Neuron (in vitro differentiated cells): ENCODE measurements around the gene EPHB1.
"Not testable (repeated sequence)": the region's sequence is repeated elsewhere in the genome, so short reads cannot be mapped to it uniquely, and the experiment has no call there.

Experiments
- H2AFZ ChIP-seq: one replicate; pipeline ENCODE4 v1.6.1; 2013; ENCODE audit warnings: low read depth, mild to moderate bottlenecking, inconsistent platforms, low read length, moderate library complexity
- H3K27me3 ChIP-seq: one replicate; pipeline ENCODE4 v1.6.1; 2013; ENCODE audit warnings: low read length; ENCODE audit not compliant: insufficient read depth
- H3K36me3 ChIP-seq: one replicate; pipeline ENCODE4 v1.6.1; 2013; ENCODE audit warnings: low read length; ENCODE audit not compliant: insufficient read depth
- H3K4me1 ChIP-seq: one replicate; pipeline ENCODE4 v1.6.1; 2013; ENCODE audit warnings: low read length; ENCODE audit not compliant: insufficient read depth
- H3K4me3 ChIP-seq: 2 replicates; pipeline ENCODE4 v1.5.1; 2013; ENCODE audit warnings: mild to moderate bottlenecking, low read length, moderate library complexity
- H3K9me3 ChIP-seq: one replicate; pipeline ENCODE4 v1.6.1; 2013; ENCODE audit warnings: low read length

Gene EPHB1

DNA sequence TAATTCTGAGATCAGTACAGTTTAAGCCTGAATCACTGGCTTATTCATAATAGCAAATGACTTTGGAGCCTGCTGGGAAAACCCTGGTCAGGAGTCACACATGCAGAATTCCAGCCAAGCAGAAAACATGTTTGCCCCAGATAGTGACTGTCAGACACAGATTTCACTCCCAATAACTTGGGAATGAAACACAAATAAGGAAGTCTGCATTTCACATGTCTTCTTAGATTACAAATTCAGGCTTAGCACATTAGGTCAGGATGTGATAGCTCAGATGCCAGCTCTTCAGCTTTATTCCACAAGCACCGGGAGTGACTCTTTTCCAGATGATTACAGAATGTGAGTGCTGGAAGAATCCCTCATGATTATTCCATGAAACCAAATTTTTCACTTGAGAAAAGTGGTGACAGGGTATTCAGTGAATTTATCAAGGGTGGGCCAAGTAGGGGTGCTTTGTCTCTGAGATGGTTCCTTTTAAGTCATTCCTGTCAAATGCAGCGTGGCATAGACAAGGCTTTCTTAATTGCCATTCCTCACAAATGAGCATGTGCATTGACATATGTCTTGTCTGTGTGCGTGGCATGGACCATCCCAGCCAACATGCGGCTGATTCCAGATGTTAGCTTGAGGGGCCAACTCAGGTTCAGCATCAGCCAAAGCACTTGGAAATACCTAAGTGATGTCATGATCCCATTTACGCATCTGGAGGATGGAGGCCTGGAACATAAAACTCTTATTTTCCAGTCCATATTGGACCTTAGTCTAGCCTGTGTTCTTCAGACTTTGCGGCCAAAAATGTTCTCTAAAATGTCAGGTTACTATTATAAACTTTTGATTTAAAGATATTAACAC, 191.0 kb downstream of the EPHB1 start:
- no peaks in the 10 kb centered on the region for H3K9me3 ChIP-seq
- no peaks in the 10 kb centered on the region for H3K27me3 ChIP-seq
- H3K36me3 ChIP-seq, result no peaks in the 10 kb centered on the region
- H2AFZ ChIP-seq, result no peak overlapping the region
- H3K4me1 ChIP-seq, result peaks cover 5% of the 10 kb centered on the region
- no peak overlapping the region for H3K4me3 ChIP-seq

DNA sequence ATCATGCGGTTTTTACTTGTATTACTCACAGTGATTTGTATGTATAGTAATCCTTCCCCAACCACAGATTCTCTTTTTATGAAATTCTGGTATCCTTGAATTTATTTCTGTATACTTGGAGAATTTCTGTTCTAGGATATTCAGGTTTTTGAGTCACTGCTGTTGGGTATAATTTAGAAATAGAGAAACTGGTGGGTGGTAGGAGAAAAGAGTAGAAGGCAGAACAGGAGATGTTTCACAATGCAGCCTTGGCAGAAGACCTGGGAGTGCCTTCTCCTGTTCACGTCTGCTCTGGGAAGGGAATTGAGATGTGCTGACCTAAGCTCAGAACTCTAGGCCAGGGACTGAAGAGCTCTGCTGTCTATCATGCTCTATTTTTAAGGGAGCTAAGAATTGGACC, 193.6 kb downstream of the EPHB1 start:
- Histone ChIP-seq H3K4me3 (no peak overlapping the region), H3K36me3 (no peaks in the 10 kb centered on the region), H3K4me1 (peaks cover 11% of the 10 kb centered on the region), H3K27me3 (no peaks in the 10 kb centered on the region), H3K9me3 (no peaks in the 10 kb centered on the region), H2AFZ (no peak overlapping the region)

DNA sequence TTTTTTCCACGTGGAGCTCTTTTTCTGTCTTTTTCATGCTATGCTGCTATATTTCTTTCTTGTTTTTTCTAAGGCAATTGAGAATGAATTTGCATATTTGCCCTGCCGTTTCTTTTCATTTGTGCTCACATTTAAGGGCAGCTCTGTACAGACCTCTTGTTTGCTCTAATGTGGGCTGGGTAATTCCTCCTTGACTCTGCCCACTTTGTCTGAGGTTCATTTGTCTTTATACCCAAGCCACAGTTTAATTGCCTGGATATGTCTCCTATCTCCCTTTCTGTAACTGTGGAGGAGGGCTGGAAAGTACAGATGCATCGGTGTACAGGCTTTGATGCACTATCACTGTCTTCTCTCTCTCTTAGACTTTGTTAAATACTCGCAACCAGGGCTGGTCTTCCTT, 195.9 kb downstream of the EPHB1 start:
- H3K9me3 ChIP-seq, result no peaks in the 10 kb centered on the region
- no peak overlapping the region for H2AFZ ChIP-seq
- H3K36me3 ChIP-seq, result no peaks in the 10 kb centered on the region
- no peak overlapping the region for H3K4me3 ChIP-seq
- H3K4me1 ChIP-seq, result peaks cover 11% of the 10 kb centered on the region
- no peaks in the 10 kb centered on the region for H3K27me3 ChIP-seq

DNA sequence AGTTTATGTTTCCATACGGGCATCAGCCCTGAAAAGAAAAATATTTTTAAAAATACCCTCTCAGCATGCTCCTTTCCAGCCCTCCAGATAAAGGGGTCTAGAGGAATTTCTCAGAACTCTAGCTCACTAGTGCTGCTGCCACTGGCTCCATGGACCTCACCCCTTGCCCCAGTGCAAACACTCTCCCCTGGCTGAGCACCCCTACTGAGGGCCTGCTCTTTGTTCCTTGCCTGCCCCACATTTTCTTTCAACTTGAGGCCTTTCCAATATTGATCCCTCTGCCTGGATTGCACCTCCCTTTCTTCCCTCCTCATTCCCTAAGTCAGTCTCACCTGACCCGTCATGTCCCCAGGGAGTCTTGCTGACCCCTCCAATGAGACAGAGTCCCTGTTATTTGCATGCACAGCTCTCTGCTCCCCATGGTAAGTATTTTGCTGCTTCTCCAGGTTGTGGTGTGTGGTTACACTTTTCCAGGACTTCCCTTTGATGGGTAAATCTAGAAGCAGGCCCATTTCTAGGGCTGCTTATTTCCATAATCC, 196.5 kb downstream of the EPHB1 start:
- Histone ChIP-seq H3K36me3 (no peaks in the 10 kb centered on the region), H3K27me3 (no peaks in the 10 kb centered on the region), H3K4me1 (peaks cover 11% of the 10 kb centered on the region), H3K9me3 (no peaks in the 10 kb centered on the region), H2AFZ (no peak overlapping the region), H3K4me3 (no peak overlapping the region)

DNA sequence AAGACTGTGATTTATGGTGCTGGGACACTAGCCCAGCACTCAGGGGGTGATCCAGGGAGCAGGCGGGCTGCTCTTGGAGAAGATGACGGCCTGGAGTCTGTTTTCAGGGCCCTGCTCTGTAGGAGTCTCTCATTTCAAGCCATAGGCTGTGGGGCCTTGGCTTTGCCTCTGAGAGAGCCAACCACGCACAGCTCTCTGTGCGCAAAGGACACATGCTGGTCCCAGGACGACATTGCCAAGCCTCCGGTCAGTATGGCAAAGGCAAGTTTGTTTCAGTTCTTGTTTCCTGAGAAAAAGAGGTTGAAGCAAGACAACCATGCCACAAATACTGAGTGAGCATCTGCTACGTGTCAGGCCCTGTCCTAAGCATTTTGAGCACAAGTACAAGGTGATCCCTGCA, 197.1 kb downstream of the EPHB1 start:
- Histone ChIP-seq H3K27me3 (no peaks in the 10 kb centered on the region), H3K36me3 (no peaks in the 10 kb centered on the region), H3K4me3 (no peak overlapping the region), H3K9me3 (no peaks in the 10 kb centered on the region), H3K4me1 (peaks cover 11% of the 10 kb centered on the region), H2AFZ (no peak overlapping the region)

DNA sequence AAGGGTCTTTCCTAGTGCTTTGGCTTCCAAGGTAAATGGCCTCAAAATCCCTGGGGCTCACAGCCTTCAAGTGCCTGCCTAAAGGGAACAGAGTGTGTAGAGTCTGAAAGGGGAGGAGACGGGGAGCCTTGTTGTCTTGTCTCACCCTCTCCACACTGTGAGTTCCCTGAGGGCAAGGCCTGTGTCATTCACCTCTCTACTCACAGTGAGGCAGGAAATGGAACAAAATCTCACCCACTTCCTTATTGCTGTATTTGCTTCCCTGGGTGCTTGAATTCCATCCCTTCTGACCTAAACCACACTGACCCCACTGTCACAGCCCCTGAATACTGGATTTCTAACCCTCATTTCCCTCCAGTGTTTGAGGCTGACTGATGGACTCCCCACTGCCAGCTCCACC, 197.5 kb downstream of the EPHB1 start:
- no peaks in the 10 kb centered on the region for H3K36me3 ChIP-seq
- H3K4me3 ChIP-seq, result no peak overlapping the region
- H3K27me3 ChIP-seq, result no peaks in the 10 kb centered on the region
- no peak overlapping the region for H2AFZ ChIP-seq
- H3K9me3 ChIP-seq, result no peaks in the 10 kb centered on the region
- peaks cover 11% of the 10 kb centered on the region for H3K4me1 ChIP-seq

DNA sequence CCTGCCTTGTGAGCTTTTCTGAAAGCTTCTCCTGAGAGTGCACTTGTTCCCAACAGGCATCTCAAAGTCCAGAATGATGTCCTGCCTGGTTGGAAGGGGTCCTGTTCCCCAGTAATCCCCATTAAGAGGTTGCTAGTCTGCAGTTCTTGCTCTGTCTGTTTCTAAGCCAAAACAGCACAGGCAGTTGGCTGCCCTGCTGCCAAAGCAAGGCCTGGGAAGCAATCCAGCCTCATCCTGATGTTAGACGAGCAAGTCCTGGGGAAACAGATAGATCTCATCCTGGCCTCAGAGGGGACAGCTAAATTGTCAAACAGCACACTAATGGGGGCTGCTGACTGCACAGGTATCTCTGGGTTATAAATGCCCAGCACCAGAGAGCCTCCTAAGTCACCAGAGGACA, 198.0 kb downstream of the EPHB1 start:
- H3K4me1 ChIP-seq, result peaks cover 11% of the 10 kb centered on the region
- no peak overlapping the region for H3K4me3 ChIP-seq
- H3K27me3 ChIP-seq, result no peaks in the 10 kb centered on the region
- H3K36me3 ChIP-seq, result no peaks in the 10 kb centered on the region
- H2AFZ ChIP-seq, result no peak overlapping the region
- no peaks in the 10 kb centered on the region for H3K9me3 ChIP-seq

DNA sequence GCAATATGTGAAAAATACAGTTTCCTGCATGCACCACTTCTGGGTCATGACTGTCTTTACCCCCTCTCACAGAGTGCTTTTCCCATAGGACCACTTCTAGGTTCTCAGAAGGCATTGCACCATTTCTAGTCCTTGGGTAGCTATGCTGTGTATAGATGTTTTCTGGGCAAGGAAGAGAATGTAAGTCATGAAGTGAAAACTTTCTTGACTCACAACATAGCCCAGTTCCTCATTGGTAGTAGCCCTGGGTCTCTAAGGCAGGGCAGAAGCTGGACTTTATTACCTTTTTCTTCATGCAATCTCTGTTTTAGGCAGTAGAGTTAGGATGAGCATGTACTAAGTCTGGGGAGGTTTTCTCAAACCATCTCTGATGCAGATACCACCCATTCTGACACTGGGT, 203.1 kb downstream of the EPHB1 start:
- no peaks in the 10 kb centered on the region for H3K27me3 ChIP-seq
- H3K36me3 ChIP-seq, result no peaks in the 10 kb centered on the region
- H3K4me1 ChIP-seq, result no peaks in the 10 kb centered on the region
- no peak overlapping the region for H3K4me3 ChIP-seq
- no peak overlapping the region for H2AFZ ChIP-seq
- H3K9me3 ChIP-seq, result no peaks in the 10 kb centered on the region

DNA sequence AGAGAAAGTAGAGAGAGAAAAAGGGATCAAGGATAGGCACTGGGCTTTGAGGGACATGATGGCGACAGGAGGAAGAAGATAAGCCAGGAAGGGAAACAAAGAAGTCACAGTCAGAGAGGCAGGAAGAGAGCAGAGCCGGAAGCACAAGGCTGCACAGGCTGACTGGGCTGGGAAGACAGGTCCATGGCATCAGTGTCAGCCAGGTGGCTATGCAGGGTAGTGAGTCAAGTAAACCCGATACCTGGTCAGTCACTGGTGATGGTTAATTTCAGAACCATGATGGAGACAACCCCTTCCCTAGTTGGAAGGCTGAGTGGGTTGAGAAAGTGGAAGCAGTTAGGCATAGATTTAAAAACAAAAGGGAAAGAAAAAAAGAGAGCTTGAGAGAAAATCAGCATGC, 203.8 kb downstream of the EPHB1 start:
- H3K27me3 ChIP-seq, result no peaks in the 10 kb centered on the region

DNA sequence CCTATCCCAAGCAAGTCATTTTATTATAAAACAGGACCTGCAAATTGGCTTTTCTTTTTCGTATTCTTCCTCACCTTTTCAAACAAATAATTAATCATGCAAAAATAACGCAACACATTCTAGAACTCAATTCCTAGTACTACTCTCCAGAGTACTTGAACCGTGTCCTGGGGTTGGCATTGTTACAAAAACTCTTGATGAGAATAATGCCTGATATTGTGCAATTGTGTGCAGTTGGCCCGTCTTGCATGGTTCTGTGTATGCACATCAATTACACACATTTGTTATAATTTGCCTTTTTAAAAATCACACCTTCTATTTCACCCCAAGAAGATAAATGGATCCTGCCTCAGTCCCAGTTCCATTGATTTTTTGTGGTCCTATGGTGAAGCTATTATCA, 205.4 kb downstream of the EPHB1 start:
- no peaks in the 10 kb centered on the region for H3K9me3 ChIP-seq
- no peaks in the 10 kb centered on the region for H3K27me3 ChIP-seq
- H3K4me1 ChIP-seq, result no peaks in the 10 kb centered on the region
- no peak overlapping the region for H3K4me3 ChIP-seq
- H3K36me3 ChIP-seq, result no peaks in the 10 kb centered on the region
- no peak overlapping the region for H2AFZ ChIP-seq

More for the DNA sequence above, 203.8 kb downstream of the EPHB1 start:
- H3K4me1 ChIP-seq, result no peaks in the 10 kb centered on the region
- no peaks in the 10 kb centered on the region for H3K36me3 ChIP-seq
- H3K4me3 ChIP-seq, result no peak overlapping the region
- H3K9me3 ChIP-seq, result no peaks in the 10 kb centered on the region
- H2AFZ ChIP-seq, result no peak overlapping the region

DNA sequence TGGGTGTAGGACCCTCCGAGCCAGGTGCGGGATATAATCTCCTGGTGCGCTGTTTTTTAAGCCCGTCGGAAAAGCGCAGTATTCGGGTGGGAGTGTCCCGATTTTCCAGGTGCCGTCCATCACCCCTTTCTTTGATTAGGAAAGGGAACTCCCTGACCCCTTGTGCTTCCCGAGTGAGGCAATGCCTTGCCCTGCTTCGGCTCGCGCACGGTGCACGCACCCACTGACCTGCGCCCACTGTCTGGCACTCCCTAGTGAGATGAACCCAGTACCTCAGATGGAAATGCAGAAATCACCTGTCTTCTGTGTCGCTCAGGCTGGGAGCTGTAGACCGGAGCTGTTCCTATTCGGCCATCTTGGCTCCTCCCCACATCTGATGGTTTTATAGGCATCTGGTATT, 210.6 kb downstream of the EPHB1 start:
- H3K9me3 ChIP-seq, H3K27me3 ChIP-seq, H3K4me1 ChIP-seq, H3K36me3 ChIP-seq, H3K4me3 ChIP-seq, H2AFZ ChIP-seq: not testable (repeated sequence)

DNA sequence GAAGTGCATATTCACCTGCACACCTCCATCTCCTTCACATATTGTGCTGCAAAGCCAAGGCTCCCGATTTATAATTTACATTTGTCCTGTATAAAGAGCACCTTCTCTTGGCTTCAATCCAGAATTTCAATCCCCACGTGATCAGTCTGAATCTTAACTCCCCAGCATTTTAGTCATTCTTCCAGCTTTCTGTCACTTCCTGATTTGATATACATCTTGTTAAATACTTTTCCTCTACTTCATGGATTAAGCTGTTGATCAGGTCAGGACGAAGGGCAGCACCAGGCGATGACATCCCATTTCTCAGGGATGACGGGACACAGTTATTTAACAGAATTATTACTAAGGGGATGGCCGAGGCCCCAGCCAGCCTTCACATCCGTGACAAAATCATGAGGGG, 212.5 kb downstream of the EPHB1 start:
- H3K27me3 ChIP-seq, result no peaks in the 10 kb centered on the region
- no peaks in the 10 kb centered on the region for H3K4me1 ChIP-seq
- no peaks in the 10 kb centered on the region for H3K9me3 ChIP-seq
- no peaks in the 10 kb centered on the region for H3K36me3 ChIP-seq
- H2AFZ ChIP-seq, result no peak overlapping the region
- no peak overlapping the region for H3K4me3 ChIP-seq

DNA sequence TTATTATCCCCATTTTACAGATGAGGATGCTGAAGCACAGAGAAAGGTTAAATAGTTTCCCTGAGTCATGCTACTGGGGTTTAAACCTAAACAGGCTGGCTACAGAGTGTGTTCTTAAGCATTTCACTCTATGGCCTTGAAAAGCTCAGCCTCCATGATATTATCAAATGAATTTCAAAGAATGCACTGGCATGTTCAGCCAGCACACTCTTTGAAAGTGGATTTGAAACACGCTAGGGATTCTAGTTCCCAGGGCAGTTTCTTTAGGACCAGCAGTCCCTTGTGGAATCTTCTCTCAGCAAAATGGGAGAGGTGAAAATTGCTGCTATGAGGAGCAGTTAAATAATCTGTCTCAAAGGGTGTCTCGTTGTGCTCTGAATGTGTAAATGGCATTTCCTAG, 213.3 kb downstream of the EPHB1 start:
- no peak overlapping the region for H2AFZ ChIP-seq
- H3K9me3 ChIP-seq, result no peaks in the 10 kb centered on the region
- no peaks in the 10 kb centered on the region for H3K27me3 ChIP-seq
- H3K36me3 ChIP-seq, result no peaks in the 10 kb centered on the region
- no peak overlapping the region for H3K4me3 ChIP-seq
- H3K4me1 ChIP-seq, result no peaks in the 10 kb centered on the region

DNA sequence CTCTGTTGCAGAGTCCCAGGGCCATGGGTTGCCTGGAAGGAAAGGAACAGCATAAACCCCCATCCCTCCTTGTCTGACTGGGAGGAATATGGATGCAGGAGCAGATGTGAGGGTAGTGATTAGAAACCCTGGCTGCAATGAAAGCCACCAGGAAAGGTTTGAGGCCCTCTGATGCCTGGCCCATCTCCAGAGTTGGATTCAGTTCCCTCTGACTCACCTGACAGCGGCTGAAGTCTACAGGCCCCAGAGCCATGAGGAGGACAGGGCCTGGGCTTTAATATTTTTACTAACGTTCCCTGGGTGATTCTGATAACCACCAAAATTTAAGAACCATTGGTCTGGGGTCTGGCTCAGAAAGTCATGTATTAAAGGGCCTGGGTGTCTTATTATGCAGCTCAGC, 214.0 kb downstream of the EPHB1 start:
- Histone ChIP-seq H3K9me3 (no peaks in the 10 kb centered on the region), H3K36me3 (no peaks in the 10 kb centered on the region), H3K4me3 (no peak overlapping the region), H2AFZ (no peak overlapping the region), H3K4me1 (no peaks in the 10 kb centered on the region), H3K27me3 (no peaks in the 10 kb centered on the region)
